Smooth muscle cell of the brain vasculature (primary cell): ENCODE measurements around the gene VGLL4.
"Not testable (repeated sequence)": the region's sequence is repeated elsewhere in the genome, so short reads cannot be mapped to it uniquely, and the experiment has no call there.

Source experiments
- DNase-seq: peaks from one replicate; pipeline ENCODE4 v3.0.0-alpha.2; 2012; ENCODE audit warnings: low read depth, low spot score

VGLL4 gene

GRCh38 chr3:11534011-11534792 lies 109.5 kb downstream of the VGLL4 start:
- DNase-seq = no peak

DNA sequence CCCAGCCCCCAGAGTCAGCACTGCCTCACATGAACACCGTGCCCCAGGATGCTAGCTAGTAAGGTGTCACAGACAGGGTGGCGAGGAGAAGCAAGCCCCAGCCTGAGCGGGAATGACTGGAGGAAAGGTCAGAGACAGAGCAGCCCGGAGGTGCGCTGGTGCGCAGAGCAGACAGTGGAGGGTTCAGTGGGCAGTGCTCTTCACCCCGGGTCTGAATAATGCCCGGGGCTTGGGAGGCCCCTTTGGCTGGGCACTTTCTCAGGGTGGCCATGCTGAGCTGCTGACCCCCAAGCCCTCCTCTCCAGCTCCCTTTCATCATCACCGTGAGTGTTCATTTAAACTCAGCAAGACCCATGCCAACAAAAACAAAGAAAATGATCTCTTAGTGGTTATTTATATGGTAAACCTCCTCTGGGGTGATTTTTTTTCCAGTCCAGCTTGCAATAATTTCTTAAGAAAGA lies 110.8 kb downstream of the VGLL4 start:
- DNase-seq = peak; percentile 85

DNA sequence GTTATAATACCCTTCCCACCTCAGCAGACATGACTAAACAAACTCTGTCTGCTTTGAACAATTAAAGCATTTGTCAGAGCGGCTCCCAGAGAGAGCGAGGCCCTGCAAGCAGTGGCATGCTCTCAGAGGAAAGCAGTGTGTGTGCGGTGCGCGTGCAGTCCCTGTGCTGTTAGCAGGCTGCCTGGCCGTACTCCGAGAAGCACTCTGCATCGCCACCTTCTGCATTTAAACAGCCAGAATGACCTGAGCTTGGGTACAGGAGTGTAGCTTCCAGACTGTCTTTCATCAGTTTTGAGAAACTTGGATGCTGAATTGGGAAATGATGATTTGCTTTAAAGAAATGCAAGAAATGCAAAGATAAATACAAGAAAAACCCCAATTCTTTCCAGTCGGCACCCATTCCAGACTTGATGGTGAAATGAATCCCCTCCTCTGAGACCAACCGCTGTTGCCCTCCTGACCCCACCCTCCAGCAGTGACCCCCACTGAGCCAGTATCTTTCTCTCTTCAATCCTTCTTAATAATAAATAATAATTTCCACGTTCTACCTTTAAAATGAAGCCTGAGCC lies 113.5 kb downstream of the VGLL4 start:
- DNase-seq = peak; percentile 87

DNA sequence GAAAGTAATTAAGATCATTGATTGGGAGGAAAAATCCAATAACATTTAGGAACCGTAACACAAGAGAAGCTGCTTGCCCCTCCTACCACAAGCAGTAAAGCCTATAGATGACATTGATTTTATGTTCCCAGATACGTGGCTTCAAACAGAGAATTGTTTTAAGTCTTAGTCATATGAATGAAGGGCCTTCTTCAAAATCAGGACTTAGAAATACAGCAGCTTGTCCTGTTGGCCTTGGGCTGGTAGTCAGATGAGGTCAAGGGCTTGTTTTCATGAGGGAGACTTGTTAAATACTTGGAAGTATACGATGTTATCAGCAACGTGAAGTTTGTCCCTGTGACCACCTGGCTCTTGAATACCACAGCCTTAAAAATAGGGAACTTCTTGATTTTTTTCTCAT lies 114.4 kb downstream of the VGLL4 start:
- DNase-seq = no peak

DNA sequence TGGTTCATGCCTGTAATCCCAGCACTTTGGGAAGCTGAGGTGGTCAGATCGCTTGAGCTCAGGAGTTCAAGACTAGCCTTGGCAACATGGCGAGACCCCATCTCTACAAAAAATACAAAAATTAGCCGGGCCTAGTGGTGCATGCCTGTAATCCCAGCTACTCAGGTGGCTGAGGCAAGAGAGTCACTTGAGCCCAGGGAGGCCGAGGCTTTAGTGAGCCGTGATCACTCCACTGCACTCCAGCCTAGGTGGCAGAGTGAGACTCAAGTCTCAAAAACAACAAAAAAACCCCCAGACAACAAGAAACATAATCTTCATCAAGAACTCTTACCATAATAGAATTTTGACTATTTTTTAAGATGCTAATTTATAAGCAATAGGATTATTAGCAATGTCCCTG lies 117.6 kb downstream of the VGLL4 start:
- not testable (repeated sequence) for DNase-seq

GRCh38 chr3:11523572-11524101 lies 120.1 kb downstream of the VGLL4 start:
- DNase-seq = no peak

DNA sequence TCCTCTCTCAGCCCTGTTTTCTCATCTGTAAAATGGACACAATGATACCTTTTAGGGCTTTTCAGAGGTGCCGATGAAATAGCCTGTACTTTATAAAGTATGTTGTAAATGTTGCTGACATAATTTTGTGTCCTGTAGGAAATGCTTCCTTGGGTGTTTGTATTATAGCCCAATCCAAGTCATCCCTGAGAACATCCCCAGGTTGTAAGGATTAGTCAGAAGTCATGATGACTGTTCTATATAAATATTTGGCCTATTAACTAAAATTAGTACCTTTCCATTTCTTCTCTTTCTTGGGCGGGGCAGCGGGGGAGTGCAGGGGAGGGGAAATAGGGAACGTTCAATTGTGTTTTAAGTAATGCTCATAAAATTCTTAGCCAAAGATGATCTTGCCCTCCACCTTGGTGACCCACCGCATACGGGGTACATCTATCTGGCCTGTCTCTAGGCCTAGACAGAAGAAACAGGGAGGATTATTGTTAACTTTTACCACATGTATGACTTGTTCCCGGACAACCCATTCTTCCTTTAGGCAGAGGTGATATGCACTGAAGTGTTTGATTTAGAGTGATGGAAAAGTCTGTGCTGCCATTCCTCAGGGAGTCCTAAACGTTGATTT lies 120.7 kb downstream of the VGLL4 start:
- DNase-seq = no peak

DNA sequence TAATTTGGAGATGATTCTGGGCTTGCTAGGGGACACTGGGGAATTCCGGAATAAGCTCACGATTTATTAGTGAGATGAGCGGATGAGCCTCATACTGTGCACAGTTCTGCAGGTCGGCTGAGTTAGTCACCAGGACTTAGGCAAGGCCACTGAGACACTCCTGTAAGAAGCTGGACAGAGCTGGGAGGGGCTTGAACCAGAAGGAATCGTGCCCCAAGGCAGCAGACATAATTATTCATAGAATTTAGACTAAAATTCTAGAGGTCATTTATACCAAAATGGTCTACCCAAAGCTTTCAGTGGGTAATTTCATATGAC lies 121.4 kb downstream of the VGLL4 start:
- DNase-seq = no peak

GRCh38 chr3:11521167-11521566 lies 122.5 kb downstream of the VGLL4 start:
- no peak for DNase-seq

GRCh38 chr3:11517601-11518000 lies 126.1 kb downstream of the VGLL4 start:
- DNase-seq = no peak

DNA sequence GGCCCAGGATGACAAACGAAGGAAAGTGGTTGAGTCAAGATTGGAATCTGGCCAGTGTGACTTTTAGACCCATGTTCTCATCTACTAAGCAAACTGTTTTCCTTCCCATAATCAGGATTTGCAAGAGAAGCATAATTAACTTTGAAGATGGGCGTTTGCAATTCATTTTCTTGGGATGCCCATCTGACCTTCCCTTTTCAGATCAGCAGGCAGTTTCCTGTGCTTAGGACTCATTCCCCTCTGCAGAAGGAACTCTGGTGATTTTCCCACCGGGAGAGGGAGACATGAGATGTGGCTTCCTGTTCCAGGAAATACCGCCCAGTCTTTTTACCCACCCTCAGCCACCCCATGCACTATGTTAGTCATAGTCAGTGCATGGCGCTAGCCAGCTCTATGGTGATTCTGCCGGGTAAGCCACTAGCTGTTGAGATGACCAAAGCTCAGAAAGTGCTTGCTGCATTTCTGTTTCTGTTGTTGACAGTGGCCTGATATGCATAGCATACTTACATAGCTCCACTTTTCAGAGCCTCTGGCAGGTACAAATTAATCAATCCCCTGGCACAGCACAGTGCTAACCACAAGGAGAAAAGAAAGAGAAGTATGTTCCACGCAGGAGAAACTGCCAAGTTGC lies 129.4 kb downstream of the VGLL4 start:
- DNase-seq = peak; percentile 83

- DNase-seq = no peak
Measured at GRCh38 chr3:11513817-11514135, 129.9 kb downstream of the VGLL4 start.

DNA sequence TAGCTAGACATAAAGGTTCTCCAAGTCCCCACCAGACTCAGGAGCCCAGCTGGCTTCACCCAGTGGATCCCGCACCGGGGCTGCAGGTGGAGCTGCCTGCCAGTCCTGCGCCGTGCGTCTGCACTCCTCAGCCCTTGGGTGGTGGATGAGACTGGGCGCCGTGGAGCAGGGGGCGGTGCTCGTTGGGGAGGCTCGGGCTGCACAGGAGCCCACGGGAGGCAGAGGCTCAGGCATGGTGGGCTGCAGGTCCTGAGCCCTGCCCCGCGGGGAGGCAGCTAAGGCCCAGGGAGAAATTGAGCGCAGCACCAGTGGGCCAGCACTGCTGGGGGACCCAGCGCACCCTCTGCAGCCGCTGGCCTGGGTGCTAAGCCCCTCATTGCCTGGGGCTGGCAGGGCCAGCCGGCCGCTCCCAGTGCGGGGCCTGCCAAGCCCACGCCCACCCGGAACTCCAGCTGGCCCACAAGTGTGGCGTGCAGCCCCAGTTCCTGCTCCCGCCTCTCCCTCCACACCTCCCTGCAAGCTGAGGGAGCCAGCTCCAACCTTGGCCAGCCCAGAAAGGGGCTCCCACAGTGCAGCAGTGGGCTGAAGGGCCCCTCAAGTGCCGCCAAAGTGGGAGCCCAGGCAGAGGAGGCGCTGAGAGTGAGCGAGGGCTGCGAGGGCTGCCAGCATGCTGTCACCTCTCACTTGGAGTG lies 130.4 kb downstream of the VGLL4 start:
- DNase-seq = not testable (repeated sequence)

GRCh38 chr3:11511606-11512005 lies 132.1 kb downstream of the VGLL4 start:
- DNase-seq = not testable (repeated sequence)

DNA sequence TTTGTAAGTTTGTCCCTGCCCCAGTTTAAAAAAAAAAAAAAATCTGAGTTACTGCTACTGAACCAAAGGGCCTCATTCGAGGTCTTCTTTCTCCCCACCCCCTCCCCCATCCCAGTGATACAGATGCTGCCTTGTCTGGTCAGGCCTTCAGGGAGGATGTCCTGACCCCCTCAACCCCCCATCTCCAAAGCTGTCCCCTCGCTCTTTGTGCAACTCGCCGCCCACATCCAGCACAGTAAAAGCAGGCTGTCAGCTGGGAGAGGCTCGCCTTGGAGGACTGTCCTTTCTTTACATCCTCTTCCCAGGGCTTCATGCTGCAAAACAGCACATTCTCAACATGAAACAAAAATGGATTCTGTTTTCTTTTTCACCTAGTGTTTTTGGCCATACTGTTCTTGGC lies 133.4 kb downstream of the VGLL4 start:
- DNase-seq = no peak

DNA sequence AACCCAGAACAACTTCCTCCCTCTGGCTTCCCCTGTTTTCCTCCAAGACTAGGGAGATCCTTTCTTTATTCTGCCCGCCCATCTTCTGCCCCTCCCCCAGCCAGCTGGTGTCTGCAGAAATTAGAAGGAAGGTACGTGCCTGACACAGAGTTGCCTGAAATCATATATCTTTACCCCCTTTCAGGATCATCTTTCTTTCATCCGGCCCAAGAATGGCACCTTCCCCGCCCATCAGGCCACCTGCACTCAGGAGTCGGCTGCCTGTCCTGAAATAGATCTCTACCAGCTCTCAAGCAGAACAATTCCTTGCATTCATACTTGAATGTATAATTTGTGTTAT lies 133.7 kb downstream of the VGLL4 start:
- no peak for DNase-seq

DNA sequence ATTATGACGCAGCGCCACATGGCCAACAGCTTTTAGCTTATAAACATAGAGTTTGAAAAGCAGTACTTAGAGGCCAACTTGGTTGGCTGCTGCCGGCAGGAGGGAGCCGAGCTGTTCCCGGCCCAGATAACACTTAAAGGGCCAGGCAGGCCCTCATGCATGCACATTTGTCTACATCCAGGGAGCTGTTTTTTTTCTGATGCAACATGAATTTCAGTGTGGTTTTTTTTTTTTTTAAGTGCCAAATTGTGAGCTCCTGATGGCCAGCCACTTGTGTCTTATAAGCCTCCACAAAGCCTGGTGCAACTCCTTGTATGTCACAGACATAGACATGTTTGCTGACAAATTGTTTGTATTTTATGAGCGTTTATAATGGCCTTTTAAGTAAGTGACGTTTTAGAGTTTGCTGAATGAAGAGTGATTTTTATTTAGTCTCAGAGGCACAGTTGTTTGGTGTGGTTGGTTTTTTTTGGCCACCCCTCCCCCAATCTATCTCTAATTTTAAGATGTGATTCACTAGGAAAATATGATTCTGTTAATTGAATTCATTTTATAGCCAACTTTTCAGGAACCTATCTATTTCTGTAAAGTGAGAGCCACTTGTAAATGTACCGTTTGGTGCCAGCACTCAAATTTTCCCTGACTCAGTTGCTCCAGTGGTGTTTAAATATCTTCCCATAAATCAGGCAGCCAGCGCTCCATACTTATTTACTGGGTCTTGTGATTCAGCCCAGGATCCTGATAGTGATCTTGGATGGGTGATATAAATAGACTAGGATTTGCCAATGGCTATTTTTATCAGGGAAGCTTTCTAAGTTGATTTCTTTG lies 134.3 kb downstream of the VGLL4 start:
- peak; percentile 95 for DNase-seq

- no peak for DNase-seq
Measured at GRCh38 chr3:11508346-11509172, 135.2 kb downstream of the VGLL4 start.

GRCh38 chr3:11507719-11508118 lies 136.0 kb downstream of the VGLL4 start:
- DNase-seq = no peak
